HG03354 (cell line): Measurements from ENCODE around the gene CRABP1.

Experiments
- ATAC-seq: cut with Tn5 transposase; IDR thresholded peaks from one replicate; pipeline ENCODE4 v1.9.1; 2021; ENCODE audit warnings: mild to moderate bottlenecking; ENCODE audit not compliant: unreplicated experiment, poor library complexity, severe bottlenecking

The CRABP1 gene

GRCh38 chr15:78396186-78396814, 56.1 kb downstream of the CRABP1 start:
- no peak for ATAC-seq

- no peak for ATAC-seq
Observed at GRCh38 chr15:78396976-78397375, 56.8 kb downstream of the CRABP1 start.

GRCh38 chr15:78397382-78397781, 57.2 kb downstream of the CRABP1 start:
- no peak for ATAC-seq
